ENCODE results near the gene CGREF1.
A peak's percentile ranks its signal among the peaks of the same experiment; 100 is the strongest.

CGREF1 gene

GRCh38 chr2:27118525-27119329 is at the start of gene CGREF1:
CGREF1 (minus strand) TSS chr2:27119128; CDS start chr2:27104366, 14,762 bp downstream.
- H3K4me3 ChIP-seq (ENCODE audit: low read depth, low read length) = peak within 1 kb of the TSS; percentile 48
- in situ Hi-C loops (cut with HindIII; ENCODE audit: low pct_ligation_motif_present, low sequenced_read_pairs) = loop anchor here (25.0 kb wide), 1 partner anchor 169 kb away; the partner anchor contains the start of genes DNAJC5G and TRIM54
- H3K27me3 ChIP-seq (replicated peaks) = peaks cover 15% of the 10 kb centered on the region
- no peak within 1 kb of the TSS for H3K27ac ChIP-seq
- no peaks in the 10 kb centered on the region for H3K36me3 ChIP-seq (replicated peaks)
- DNase-seq = no peak
- TF ChIP-seq CTCF (IDR thresholded peaks at IDR 0.05; ENCODE audit: low read depth, low read length, missing control alignments) = no peak

- no peak for TF ChIP-seq CTCF (IDR thresholded peaks at IDR 0.05; ENCODE audit: low read depth, low read length, missing control alignments)
- DNase-seq = no peak
- Histone ChIP-seq H3K4me3 (ENCODE audit: low read depth, low read length) (no peak overlapping the region), H3K27me3 (replicated peaks) (peaks cover 2% of the 10 kb centered on the region), H3K36me3 (replicated peaks) (no peaks in the 10 kb centered on the region), H3K27ac (no peak overlapping the region)
- in situ Hi-C loops (cut with HindIII; ENCODE audit: low pct_ligation_motif_present, low sequenced_read_pairs) = no loop called here
Observed at GRCh38 chr2:27164960-27165763, 46.2 kb upstream of the CGREF1 start.

- TF ChIP-seq CTCF (IDR thresholded peaks at IDR 0.05; ENCODE audit: low read depth, low read length, missing control alignments) = no peak
- Histone ChIP-seq H3K4me3 (ENCODE audit: low read depth, low read length) (no peak overlapping the region), H3K27ac (no peak overlapping the region), H3K36me3 (replicated peaks) (no peaks in the 10 kb centered on the region), H3K27me3 (replicated peaks) (no peaks in the 10 kb centered on the region)
- in situ Hi-C loops (cut with HindIII; ENCODE audit: low pct_ligation_motif_present, low sequenced_read_pairs) = no loop called here
- DNase-seq = peak; percentile 38
Observed at GRCh38 chr2:27162151-27163121, 43.5 kb upstream of the CGREF1 start.

GRCh38 chr2:27160191-27160590 is 41.3 kb upstream of the CGREF1 start:
- no peaks in the 10 kb centered on the region for H3K36me3 ChIP-seq (replicated peaks)
- in situ Hi-C loops (cut with HindIII; ENCODE audit: low pct_ligation_motif_present, low sequenced_read_pairs) = no loop called here
- no peaks in the 10 kb centered on the region for H3K27me3 ChIP-seq (replicated peaks)
- no peak for DNase-seq
- H3K27ac ChIP-seq = no peak overlapping the region
- H3K4me3 ChIP-seq (ENCODE audit: low read depth, low read length) = no peak overlapping the region
- TF ChIP-seq CTCF (IDR thresholded peaks at IDR 0.05; ENCODE audit: low read depth, low read length, missing control alignments) = no peak

- no peaks in the 10 kb centered on the region for H3K36me3 ChIP-seq (replicated peaks)
- in situ Hi-C loops (cut with HindIII; ENCODE audit: low pct_ligation_motif_present, low sequenced_read_pairs) = no loop called here
- TF ChIP-seq CTCF (IDR thresholded peaks at IDR 0.05; ENCODE audit: low read depth, low read length, missing control alignments) = no peak
Observed at GRCh38 chr2:27159271-27159670, 40.3 kb upstream of the CGREF1 start.

More at GRCh38 chr2:27159271-27159670, 40.3 kb upstream of the CGREF1 start:
- H3K4me3 ChIP-seq (ENCODE audit: low read depth, low read length) = no peak overlapping the region
- H3K27me3 ChIP-seq (replicated peaks) = no peaks in the 10 kb centered on the region
- no peak overlapping the region for H3K27ac ChIP-seq
- DNase-seq = no peak
